ENCODE data around the gene PSMB7.
A peak's percentile ranks its signal among the peaks of the same experiment; 100 is the strongest.

The PSMB7 gene

GRCh38 chr9:124394167-124394566 lies 21.1 kb downstream of the PSMB7 start:
- TF ChIP-seq CTCF (IDR thresholded peaks at IDR 0.05; ENCODE audit: insufficient read depth, low read length, missing control alignments): no peak
- ChIA-PET POLR2A (no interaction called here), CTCF (interaction anchor here (0.7 to 10.1 kb wide), 12 partner anchors 10 to 272 kb away, joined by 3 to 177 read pairs (median 7); partner anchors contain the start of gene PSMB7)
- H3K4me3 ChIP-seq (ENCODE audit: low read depth, low read length): no peak overlapping the region
- no peak for DNase-seq (ENCODE audit: low read depth, low spot score)

GRCh38 chr9:124392871-124393460 lies 22.3 kb downstream of the PSMB7 start:
- ChIA-PET POLR2A (interaction anchor here (1.0 to 1.1 kb wide), 2 partner anchors 15 to 19 kb away, joined by 3 to 4 read pairs; no protein-coding TSS in a partner anchor), CTCF (interaction anchor here (0.6 to 10.1 kb wide), 17 partner anchors 9 to 273 kb away, joined by 3 to 177 read pairs (median 4); no protein-coding TSS in a partner anchor)
- DNase-seq (ENCODE audit: low read depth, low spot score): peak; percentile 63
- H3K4me3 ChIP-seq (ENCODE audit: low read depth, low read length): no peak overlapping the region
- TF ChIP-seq CTCF (IDR thresholded peaks at IDR 0.05; ENCODE audit: insufficient read depth, low read length, missing control alignments): peak; percentile 55

- ChIA-PET POLR2A (interaction anchor here (1.0 to 1.1 kb wide), 2 partner anchors 15 to 19 kb away, joined by 3 to 4 read pairs; no protein-coding TSS in a partner anchor), CTCF (interaction anchor here (0.6 to 10.1 kb wide), 17 partner anchors 8 to 273 kb away, joined by 3 to 177 read pairs (median 4); no protein-coding TSS in a partner anchor)
- DNase-seq (ENCODE audit: low read depth, low spot score): no peak
- TF ChIP-seq CTCF (IDR thresholded peaks at IDR 0.05; ENCODE audit: insufficient read depth, low read length, missing control alignments): no peak
- no peak overlapping the region for H3K4me3 ChIP-seq (ENCODE audit: low read depth, low read length)
These were observed 22.9 kb downstream of the PSMB7 start for GRCh38 chr9:124392254-124392870.

GRCh38 chr9:124390794-124391658 lies 24.2 kb downstream of the PSMB7 start:
- CTCF ChIA-PET: interaction anchor here (0.9 to 10.1 kb wide), 10 partner anchors 13 to 268 kb away, joined by 3 to 177 read pairs (median 4); no protein-coding TSS in a partner anchor
- no peak overlapping the region for H3K4me3 ChIP-seq (ENCODE audit: low read depth, low read length)
- no peak for TF ChIP-seq CTCF (IDR thresholded peaks at IDR 0.05; ENCODE audit: insufficient read depth, low read length, missing control alignments)
- POLR2A ChIA-PET: no interaction called here
- no peak for DNase-seq (ENCODE audit: low read depth, low spot score)

GRCh38 chr9:124389146-124389939 lies 25.9 kb downstream of the PSMB7 start:
- CTCF ChIA-PET: interaction anchor here (0.7 to 10.1 kb wide), 5 partner anchors 10 to 262 kb away, joined by 3 to 177 read pairs (median 13); no protein-coding TSS in a partner anchor
- no peak for TF ChIP-seq CTCF (IDR thresholded peaks at IDR 0.05; ENCODE audit: insufficient read depth, low read length, missing control alignments)
- H3K4me3 ChIP-seq (ENCODE audit: low read depth, low read length): no peak overlapping the region
- POLR2A ChIA-PET: no interaction called here
- no peak for DNase-seq (ENCODE audit: low read depth, low spot score)
